Activated CD4-positive, CD25-positive, alpha-beta regulatory T cell treated with anti-CD3 and anti-CD28 coated beads, Interleukin-2, amount 50 U/mL, for 16 hours (primary cell): ENCODE data around the gene SGPP2.

ENCODE experiments used
- DNase-seq: peaks from one replicate; pipeline ENCODE4 v3.0.0-alpha.2; 2020; ENCODE audit warnings: low read depth, low spot score

Gene SGPP2

DNA sequence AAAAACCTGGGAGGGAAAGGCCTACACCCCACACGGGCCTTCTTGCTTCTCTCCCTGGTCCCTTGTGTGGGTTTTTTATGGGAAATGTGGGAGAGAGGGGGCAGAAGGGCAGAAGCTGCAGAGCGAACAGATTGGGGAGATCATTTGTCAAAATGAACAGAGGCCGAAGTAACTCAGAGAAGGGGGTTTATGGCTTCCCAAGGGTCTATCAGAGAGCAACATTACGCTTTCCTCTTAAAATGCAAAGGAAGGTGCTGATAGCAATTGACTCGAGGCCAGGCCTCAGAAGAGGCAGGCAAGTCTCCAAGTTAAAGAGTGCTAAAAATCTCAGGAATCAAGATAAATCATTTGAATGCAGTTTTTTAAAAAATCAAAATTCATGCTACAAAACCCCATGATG is 101.5 kb downstream of the SGPP2 start:
- DNase-seq, result no peak

- no peak for DNase-seq
Observed at GRCh38 chr2:222526480-222527277, 102.3 kb downstream of the SGPP2 start.

- DNase-seq, result no peak
Observed at GRCh38 chr2:222532315-222532714, 108.0 kb downstream of the SGPP2 start.

DNA sequence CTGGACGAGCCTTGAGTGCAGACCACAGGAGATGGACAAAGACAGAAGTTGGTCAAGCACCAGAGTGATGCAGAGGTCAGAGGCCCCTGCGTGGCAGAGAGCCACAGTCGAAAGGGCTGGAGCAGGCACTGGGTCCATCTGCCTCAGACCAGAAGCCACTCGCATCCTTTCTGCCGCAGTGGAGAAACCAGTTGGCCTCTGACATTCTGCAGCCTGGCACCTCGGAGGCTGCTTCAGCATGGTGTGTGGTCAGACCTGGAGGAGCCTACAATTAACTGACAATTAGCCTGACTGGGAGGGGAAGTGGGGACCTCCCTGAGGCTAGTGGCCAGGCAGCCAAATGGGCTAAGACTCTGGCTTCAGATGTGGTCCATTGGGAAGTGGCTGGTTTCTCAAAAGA is 111.1 kb downstream of the SGPP2 start:
- no peak for DNase-seq

GRCh38 chr2:222538535-222538934 is 114.2 kb downstream of the SGPP2 start:
- no peak for DNase-seq

DNA sequence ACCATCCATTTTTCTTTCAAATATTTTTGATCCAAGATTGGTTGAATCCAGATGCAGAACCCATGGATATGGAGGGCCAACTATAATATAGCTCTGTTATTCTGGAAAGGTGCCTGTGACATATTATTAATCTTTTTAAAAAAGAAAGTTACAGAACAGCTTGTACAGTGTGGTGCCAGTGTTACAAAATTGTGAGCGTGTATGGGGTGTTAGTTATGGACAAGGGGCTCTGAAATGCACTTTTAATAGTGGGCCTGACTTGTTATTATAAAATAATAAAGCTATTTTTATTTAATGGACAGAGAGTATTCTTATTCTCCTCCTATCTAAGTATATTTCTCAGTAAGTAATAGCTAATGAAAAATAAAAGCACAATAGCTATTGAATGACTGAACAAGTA is 120.3 kb downstream of the SGPP2 start:
- DNase-seq, result no peak

GRCh38 chr2:222545823-222546795 is 121.8 kb downstream of the SGPP2 start:
- no peak for DNase-seq

DNA sequence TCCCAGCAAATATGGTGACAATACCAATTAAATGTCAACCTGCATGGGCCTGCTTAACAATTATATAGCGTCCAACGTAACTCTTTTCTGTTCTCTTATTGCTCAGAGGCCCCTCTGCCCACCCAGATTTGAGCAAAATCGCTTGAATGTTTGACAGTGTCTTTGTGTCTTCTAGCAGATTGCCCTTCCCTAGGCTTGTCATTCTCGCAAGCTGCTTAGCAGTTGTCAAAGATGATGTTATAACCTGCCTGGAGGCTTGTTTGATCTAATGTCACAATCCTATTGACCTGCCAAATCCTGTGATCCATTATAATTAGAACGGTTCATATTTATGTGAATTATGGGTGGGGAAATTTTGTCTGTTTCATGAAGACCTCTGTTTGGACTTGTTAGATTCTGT is 122.7 kb downstream of the SGPP2 start:
- DNase-seq, result no peak

DNA sequence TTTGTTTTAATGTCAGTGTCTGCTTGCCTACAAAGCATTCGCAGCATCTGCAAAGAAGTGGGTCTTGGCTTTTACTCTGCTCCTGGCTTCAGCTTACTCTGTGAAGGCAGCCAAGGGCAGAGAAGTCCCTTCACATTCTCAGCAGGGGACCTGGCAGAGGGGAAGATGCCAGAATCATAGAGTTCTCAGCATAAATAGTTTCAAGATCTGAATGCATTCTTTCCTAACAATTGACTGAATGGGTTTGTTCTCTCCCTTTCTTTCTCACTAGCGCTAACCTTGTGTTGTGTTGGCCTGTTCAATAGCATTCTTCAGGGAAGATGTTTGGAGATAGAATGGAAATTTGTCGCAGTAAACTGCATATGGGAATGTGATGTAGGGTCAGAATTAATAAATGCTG is 124.6 kb downstream of the SGPP2 start:
- no peak for DNase-seq

GRCh38 chr2:222554517-222554916 is 130.2 kb downstream of the SGPP2 start:
- DNase-seq, result no peak

GRCh38 chr2:222561151-222561550 is 136.8 kb downstream of the SGPP2 start:
- DNase-seq, result no peak

- DNase-seq, result no peak
Observed at GRCh38 chr2:222561817-222562645, 137.7 kb downstream of the SGPP2 start.

DNA sequence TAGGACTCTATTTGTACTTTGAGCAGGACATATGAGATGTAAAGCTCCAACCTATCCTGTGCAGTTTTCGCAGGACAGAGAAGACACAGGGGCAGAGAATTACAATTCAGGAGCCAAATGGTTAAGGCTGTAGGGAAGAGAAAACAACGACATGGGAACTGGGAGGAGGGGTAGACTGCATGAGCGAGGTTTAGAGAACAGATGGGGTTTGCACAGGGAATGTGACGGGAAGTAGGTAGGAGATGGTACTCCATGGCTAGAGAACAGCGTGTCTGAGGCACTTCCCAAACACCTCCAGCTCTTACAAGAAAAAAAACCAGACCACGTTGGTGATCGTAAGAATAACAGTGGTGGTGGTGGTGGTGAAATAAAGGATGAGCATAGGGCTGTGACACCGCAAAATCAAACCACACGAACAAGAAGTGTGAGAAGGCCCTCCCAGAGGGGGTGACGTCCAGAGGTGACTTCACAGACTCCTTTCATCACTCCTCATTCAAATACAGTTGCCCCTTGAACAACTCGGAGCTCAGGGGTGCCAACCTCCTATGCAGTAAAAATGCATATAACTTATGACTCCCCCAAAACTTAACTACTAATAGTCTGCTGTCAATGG is 138.9 kb downstream of the SGPP2 start:
- DNase-seq, result no peak

DNA sequence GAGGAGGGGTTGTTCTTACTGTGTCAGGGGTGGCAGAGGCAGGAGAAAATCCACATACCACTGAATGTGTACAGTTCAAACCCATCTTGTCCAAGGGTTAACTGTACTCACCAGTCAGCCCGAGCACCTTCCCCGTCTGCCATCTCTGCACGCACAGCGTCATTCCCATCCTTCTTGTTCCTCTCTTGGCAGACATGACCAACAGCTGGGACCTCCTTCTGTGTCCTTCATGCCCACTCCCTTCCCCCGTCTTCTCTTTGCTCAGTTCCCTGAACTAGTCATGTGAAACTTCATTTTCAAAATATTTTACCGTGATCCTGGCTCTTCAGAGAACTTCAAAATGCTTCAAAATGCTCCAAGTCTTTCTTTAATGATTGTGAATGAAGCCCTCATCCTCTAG is 139.6 kb downstream of the SGPP2 start:
- no peak for DNase-seq

DNA sequence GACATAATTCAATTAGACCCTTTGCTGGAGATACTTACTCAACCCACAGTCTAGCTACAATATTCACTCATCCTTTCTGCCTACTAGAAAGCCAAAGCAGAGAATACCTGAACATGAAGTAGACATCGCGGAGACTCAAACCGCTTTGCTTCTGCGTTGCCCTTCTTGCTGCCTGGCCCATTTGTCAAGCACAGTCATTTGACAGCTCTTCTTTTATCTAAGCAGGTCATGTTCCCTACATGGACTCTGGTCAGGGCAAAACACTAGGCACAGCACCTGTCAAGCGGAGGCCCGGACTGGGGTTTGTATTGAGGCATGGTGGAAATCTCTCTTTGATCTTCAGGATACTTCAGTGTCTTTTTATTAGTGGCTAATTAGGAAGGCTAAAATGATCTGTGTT is 141.9 kb downstream of the SGPP2 start:
- no peak for DNase-seq

DNA sequence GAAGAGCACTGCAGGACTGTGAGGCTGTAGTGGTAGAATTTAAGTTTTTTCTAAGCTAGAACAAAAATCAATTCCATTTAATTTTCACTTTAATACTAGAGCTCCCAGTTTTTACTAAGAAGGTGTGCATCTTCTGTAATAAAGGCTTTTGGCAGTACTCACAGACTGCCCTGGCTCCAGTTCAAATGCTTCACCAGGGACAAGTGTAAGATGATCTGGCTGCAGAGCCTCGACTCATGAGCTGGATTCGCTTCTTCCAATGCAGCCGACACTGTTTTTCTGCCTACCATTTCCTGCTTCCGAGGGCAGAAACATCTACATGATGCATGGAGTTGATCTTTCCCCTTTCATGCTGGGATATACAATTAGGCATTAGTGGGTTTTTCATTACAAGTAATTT is 144.5 kb downstream of the SGPP2 start:
- no peak for DNase-seq

GRCh38 chr2:222569826-222570225 is 145.5 kb downstream of the SGPP2 start:
- DNase-seq, result no peak

- DNase-seq, result no peak
Observed at GRCh38 chr2:222572264-222572721, 147.9 kb downstream of the SGPP2 start.

DNA sequence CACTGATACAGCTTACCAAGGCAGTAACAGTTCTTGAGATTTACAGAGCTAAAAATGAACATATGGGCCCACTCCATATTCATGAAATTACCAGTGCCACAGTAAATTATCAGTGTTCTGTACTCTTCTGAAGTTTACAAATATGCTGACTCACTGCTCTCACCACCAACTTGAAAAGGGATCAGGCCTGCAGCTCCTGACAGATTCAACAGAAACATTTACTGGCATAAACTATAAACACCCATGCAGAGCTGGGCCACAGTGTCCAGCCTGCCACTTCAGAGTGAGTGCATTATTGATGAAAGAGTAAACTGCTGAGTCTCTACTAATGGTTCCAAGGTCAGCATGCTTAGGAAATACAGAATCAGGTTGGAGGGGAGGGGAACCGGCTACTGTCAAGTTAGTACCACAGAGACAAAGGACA is 148.4 kb downstream of the SGPP2 start:
- DNase-seq, result no peak

DNA sequence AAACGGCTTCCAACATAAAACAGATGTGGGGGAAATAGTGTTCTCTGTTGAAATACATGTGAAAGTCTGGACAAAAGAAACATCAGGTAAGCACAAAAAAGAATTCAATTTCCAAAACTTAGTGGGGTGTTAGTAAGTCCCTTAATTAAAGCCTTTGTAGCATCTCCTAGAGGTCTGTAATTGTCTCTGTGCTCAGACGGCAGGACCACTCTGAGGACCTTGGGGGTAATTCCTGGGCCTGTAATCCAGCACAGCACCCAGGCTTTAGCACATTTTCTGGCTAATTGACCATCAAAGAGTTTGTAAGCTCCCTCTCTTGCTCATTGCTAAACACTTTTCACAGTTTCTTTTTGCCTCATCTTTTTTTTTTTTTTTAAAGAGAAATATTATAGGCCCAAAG is 151.3 kb downstream of the SGPP2 start:
- no peak for DNase-seq
